MCF 10A (cell line): ENCODE results near the gene DGKH. TPM values are rescaled to one million over a fixed set of nuclear protein-coding genes. Genes with fewer than 3 reads are reported as not detected.
A peak's percentile ranks its signal among the peaks of the same experiment; 100 is the strongest.

Source experiments
- BruUV-seq: library from RNA; stranded (reverse); fragments of 400-500 nt; replicated peaks from 2 replicates; lab custom pipeline; 2021; lab: Mats Ljungman, UMichigan
- CTCF ChIA-PET: fragments of 300-600 bp; sonication (Branson Sonifier 250); formaldehyde crosslinking; extraction: SDS; loops from one replicate; lab custom pipeline; 2021; ENCODE audit warnings: antibody characterized with exemption, inconsistent platforms; lab: Yijun Ruan, JAX
- POLR2A ChIA-PET: fragments of 300-600, 350-650 bp; sonication (Branson Sonifier 250); formaldehyde crosslinking; extraction: SDS; loops from one replicate; lab custom pipeline; 2020; ENCODE audit warnings: antibody characterized with exemption, inconsistent platforms; lab: Yijun Ruan, JAX
- DNase-seq: peaks from one replicate; pipeline ENCODE4 v3.0.0-alpha.2; 2018; ENCODE audit not compliant: unreplicated experiment
- H3K27ac Mint-ChIP-seq: one replicate; pipeline ENCODE4 v1.8.0; 2022; ENCODE audit warnings: mild to moderate bottlenecking, low read depth, mixed read lengths; ENCODE audit not compliant: unreplicated experiment
- H3K27me3 Mint-ChIP-seq: one replicate; pipeline ENCODE4 v1.8.0; 2022; ENCODE audit warnings: mixed read lengths; ENCODE audit not compliant: insufficient read depth, unreplicated experiment
- H3K36me3 Mint-ChIP-seq: one replicate; pipeline ENCODE4 v1.8.0; 2022; ENCODE audit warnings: mild to moderate bottlenecking, moderate library complexity, mixed read lengths; ENCODE audit not compliant: insufficient read depth, unreplicated experiment
- H3K4me1 Mint-ChIP-seq: one replicate; pipeline ENCODE4 v1.8.0; 2022; ENCODE audit warnings: mixed read lengths; ENCODE audit not compliant: insufficient read depth, unreplicated experiment
- H3K4me3 Mint-ChIP-seq: one replicate; pipeline ENCODE4 v1.8.0; 2022; ENCODE audit warnings: mild to moderate bottlenecking, moderate library complexity, mixed read lengths; ENCODE audit not compliant: unreplicated experiment
- H3K9me3 Mint-ChIP-seq: one replicate; pipeline ENCODE4 v1.8.0; 2022; ENCODE audit warnings: mixed read lengths; ENCODE audit not compliant: unreplicated experiment
- CTCF ChIP-seq: fragments of 200-600 bp; IDR thresholded peaks from one replicate; pipeline ENCODE4 v1.8.0; 2022; ENCODE audit warnings: antibody characterized with exemption, mild to moderate bottlenecking; ENCODE audit not compliant: unreplicated experiment
- intact Hi-C: fragments of 100-400 bp; cut with micrococcal nuclease; formaldehyde crosslinking; loops from 2 replicates; pipeline ENCODE4 v1.14.1; 2022
- total RNA-seq: library from RNA; stranded (reverse); gene quantifications from 2 replicates; pipeline ENCODE4 v1.2.3, GENCODE V29; 2022

Gene DGKH
- total RNA-seq, 1 experiment from 2014 or later = 22.3 TPM

GRCh38 chr13:42064259-42064658, 15.8 kb downstream of the DGKH start:
- no peak overlapping the region for H3K4me3 Mint-ChIP-seq
- H3K9me3 Mint-ChIP-seq = no peaks in the 10 kb centered on the region
- H3K4me1 Mint-ChIP-seq = peaks cover 21% of the 10 kb centered on the region
- intact Hi-C loops = no loop called here
- no TSS peak for BruUV-seq
- DNase-seq = peak; percentile 76
- H3K36me3 Mint-ChIP-seq = no peaks in the 10 kb centered on the region
- H3K27ac Mint-ChIP-seq = peak overlapping the region; percentile 2
- POLR2A ChIA-PET = interaction anchor here (0.7 to 4.8 kb wide), 6 partner anchors 10 to 74 kb away, joined by 3 to 20 read pairs (median 4); no protein-coding TSS in a partner anchor
- no peaks in the 10 kb centered on the region for H3K27me3 Mint-ChIP-seq
- TF ChIP-seq CTCF = no peak
- CTCF ChIA-PET = interaction anchor here (0.7 to 1.6 kb wide), 6 partner anchors 11 to 710 kb away, joined by 3 to 4 read pairs (median 4); no protein-coding TSS in a partner anchor

DNA sequence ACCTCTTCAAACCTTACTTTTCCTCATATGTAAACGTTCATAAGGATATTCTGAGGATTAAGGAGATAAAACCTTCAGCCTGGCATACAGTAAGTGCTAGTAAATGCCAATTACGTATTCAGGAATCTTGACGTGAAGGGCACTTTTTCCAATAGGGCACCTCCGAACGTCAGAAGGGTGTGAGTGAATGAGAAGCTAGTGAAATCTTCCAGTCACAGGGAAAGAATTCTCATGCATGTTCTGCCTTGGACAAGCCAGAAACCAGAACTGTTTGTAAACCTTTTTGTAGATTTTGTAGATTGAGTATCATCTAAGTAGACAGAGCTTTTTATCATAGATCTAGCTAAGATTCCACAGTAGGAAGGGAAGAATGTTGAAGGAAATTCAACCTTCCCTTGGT, 16.5 kb downstream of the DGKH start:
- Mint-ChIP-seq H3K27me3 (no peaks in the 10 kb centered on the region), H3K27ac (no peak overlapping the region), H3K4me3 (no peak overlapping the region), H3K9me3 (no peaks in the 10 kb centered on the region), H3K4me1 (peaks cover 21% of the 10 kb centered on the region), H3K36me3 (peaks cover 4% of the 10 kb centered on the region)
- ChIA-PET POLR2A (interaction anchor here (0.7 to 4.8 kb wide), 4 partner anchors 10 to 73 kb away, joined by 4 to 20 read pairs (median 4); no protein-coding TSS in a partner anchor), CTCF (interaction anchor here (0.5 to 1.4 kb wide), 6 partner anchors 14 to 711 kb away, joined by 3 to 4 read pairs (median 3); no protein-coding TSS in a partner anchor)
- no peak for TF ChIP-seq CTCF
- BruUV-seq = no TSS peak
- intact Hi-C loops = no loop called here
- DNase-seq = no peak

GRCh38 chr13:42065414-42065813, 17.0 kb downstream of the DGKH start:
- intact Hi-C loops = no loop called here
- no peaks in the 10 kb centered on the region for H3K9me3 Mint-ChIP-seq
- H3K4me3 Mint-ChIP-seq = no peak overlapping the region
- CTCF ChIA-PET = interaction anchor here (0.5 kb wide), 1 partner anchor 176 kb away, joined by 3 read pairs; no protein-coding TSS in a partner anchor
- peaks cover 21% of the 10 kb centered on the region for H3K4me1 Mint-ChIP-seq
- no peaks in the 10 kb centered on the region for H3K27me3 Mint-ChIP-seq
- no peak for TF ChIP-seq CTCF
- H3K27ac Mint-ChIP-seq = no peak overlapping the region
- no peak for DNase-seq
- H3K36me3 Mint-ChIP-seq = peaks cover 7% of the 10 kb centered on the region
- POLR2A ChIA-PET = interaction anchor here (4.8 kb wide), 1 partner anchor 9 kb away, joined by 20 read pairs; no protein-coding TSS in a partner anchor
- no TSS peak for BruUV-seq

DNA sequence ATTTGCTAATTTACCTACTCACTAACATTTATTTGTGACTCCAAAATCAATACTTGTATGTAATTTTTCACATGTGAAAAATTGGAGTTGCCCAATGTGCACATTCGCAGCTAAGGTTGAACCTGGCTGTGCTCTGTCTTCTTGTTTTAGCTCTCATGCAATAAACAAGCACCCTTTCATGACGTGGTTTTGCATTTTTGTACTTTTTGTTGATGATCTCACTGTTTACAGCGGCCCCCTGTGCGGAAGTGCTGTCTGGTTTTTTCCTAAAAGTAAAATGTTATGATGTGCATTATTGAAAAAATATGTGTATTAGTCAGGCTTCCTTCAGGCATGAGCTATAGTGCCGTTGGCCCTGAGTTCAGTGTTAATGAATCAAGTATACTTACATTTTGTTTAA, 18.1 kb downstream of the DGKH start:
- DNase-seq = no peak
- intact Hi-C loops = no loop called here
- no peaks in the 10 kb centered on the region for H3K9me3 Mint-ChIP-seq
- H3K27me3 Mint-ChIP-seq = no peaks in the 10 kb centered on the region
- H3K4me1 Mint-ChIP-seq = peaks cover 21% of the 10 kb centered on the region
- CTCF ChIA-PET = no interaction called here
- H3K36me3 Mint-ChIP-seq = peaks cover 15% of the 10 kb centered on the region
- TF ChIP-seq CTCF = no peak
- H3K4me3 Mint-ChIP-seq = no peak overlapping the region
- no TSS peak for BruUV-seq
- POLR2A ChIA-PET = no interaction called here
- no peak overlapping the region for H3K27ac Mint-ChIP-seq
